Sigmoid colon (tissue), 7 donors: Measurements from ENCODE around the gene CPNE9. TPM values are rescaled to one million over a fixed set of nuclear protein-coding genes. Genes with fewer than 3 reads are reported as not detected.
"Not testable (repeated sequence)": the region's sequence is repeated elsewhere in the genome, so short reads cannot be mapped to it uniquely, and the experiment has no call there.

ENCODE experiments used
- DNase-seq: peaks from one replicate; pipeline ENCODE4 v3.0.0-alpha.2; 2019
- H3K27ac ChIP-seq, 4 donors: fragments of 200-600 bp; sonication (generic); one replicate each; pipeline ENCODE4 v1.5.1; 2016 to 2019; ENCODE audit warnings: mild to moderate bottlenecking in 1 of 4
- H3K27me3 ChIP-seq, 3 donors: fragments of 200-600 bp; sonication (generic); one replicate each; pipeline ENCODE4 v1.5.1; 2019; ENCODE audit warnings: mild to moderate bottlenecking in 1 of 3
- H3K36me3 ChIP-seq, 4 donors: fragments of 200-600 bp; sonication (generic); one replicate each; pipeline ENCODE4 v1.5.1; 2016 to 2019
- H3K4me1 ChIP-seq, 4 donors: fragments of 200-600 bp; sonication (generic); one replicate each; pipeline ENCODE4 v1.5.1; 2017 to 2019
- H3K4me3 ChIP-seq, 4 donors: fragments of 200-600 bp; sonication (generic); one replicate each; pipeline ENCODE4 v1.5.1; 2017 to 2019; ENCODE audit warnings: mild to moderate bottlenecking in 2 of 4, moderate library complexity in 1 of 4
- H3K9me3 ChIP-seq, 4 donors: fragments of 200-600 bp in 3 of 4; sonication (generic) in 3 of 4; one replicate each; pipeline versions ENCODE4 v1.5.1 to v1.6.1; 2013 to 2019
- EP300 ChIP-seq, 4 donors: sonication (generic); formaldehyde crosslinking; IDR thresholded peaks; one replicate each; pipeline ENCODE4 v1.6.1; 2017; ENCODE audit warnings: antibody characterized with exemption in 4 of 4
- POLR2A ChIP-seq, 2 donors: fragments of 450-650 bp; IDR thresholded peaks; one replicate each; pipeline ENCODE4 v1.6.1; 2016; ENCODE audit warnings: antibody characterized with exemption in 2 of 2, mild to moderate bottlenecking in 2 of 2, moderate library complexity in 2 of 2
- POLR2AphosphoS5 ChIP-seq, 4 donors: sonication (generic); formaldehyde crosslinking; IDR thresholded peaks; one replicate each; pipeline ENCODE4 v1.6.1; 2017; ENCODE audit warnings: antibody characterized with exemption in 4 of 4
- WGBS, 2 donors: extraction: QIAGEN DNeasy Blood & Tissue Kit; methylation state at CpG; one replicate each; pipeline ENCODE4 v1.1.7; 2013; 5-methylcytosine and 5-hydroxymethylcytosine counted together
- intact Hi-C: fragments of 100-400 bp; cut with DNase I; formaldehyde crosslinking; loops from one replicate; pipeline ENCODE4 v1.15.1; 2023
- polyA plus RNA-seq, 3 donors: library from polyadenylated mRNA; stranded (reverse); fragments of 200-250 nt; gene quantifications; one replicate each; pipeline ENCODE4 v1.2.3, GENCODE V29; 2013
- total RNA-seq, 4 donors: library from RNA; depleted of rRNA; stranded (reverse); fragments of >200 nt; gene quantifications; one replicate each; pipeline ENCODE4 v1.1.0, GENCODE V29; 2016
- TF ChIP-seq, protein P1 (sequence below), 4 experiments: fragments of 450-650 bp in 3 of 4; fragments of 200-600 bp in 1 of 4; IDR thresholded peaks; one replicate each; pipeline ENCODE4 v1.5.1; 2016 to 2019; ENCODE audit warnings: antibody characterized with exemption in 4 of 4, mild to moderate bottlenecking in 3 of 4, moderate library complexity in 2 of 4
- donor health status: healthy with polysubstance abuse.
- donor health status: Bipolar disorder and iron deficiency.
- donor health status: healthy.

The CPNE9 gene
- total and polyA plus RNA-seq, 7 donors = 0.14 to 0.22 TPM; not detected in 5

DNA sequence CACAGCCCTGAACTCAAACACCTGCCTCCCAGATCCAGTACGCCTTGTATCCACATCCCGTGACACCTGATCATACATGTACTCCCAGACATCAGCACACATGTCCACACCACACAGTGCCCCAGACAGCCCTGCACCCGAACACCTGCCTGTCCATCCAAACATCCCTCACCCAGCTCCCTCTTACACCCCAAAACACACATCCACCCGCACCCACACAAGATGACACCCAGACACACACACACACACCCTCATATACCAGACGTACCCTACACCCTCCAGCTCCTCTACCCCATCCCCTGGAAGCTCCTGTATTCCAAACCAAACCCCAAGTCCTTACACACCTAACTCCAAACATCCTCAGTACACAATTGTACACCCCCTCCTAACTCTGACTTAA lies 65.4 kb downstream of the CPNE9 start:
- Histone ChIP-seq H3K27ac (peak overlapping the region; percentile 85 to 89 (median 87)), H3K4me1 (peaks cover 0 to 40% (median 32%) of the 10 kb centered on the region in 4 donors), H3K9me3 (no peaks in the 10 kb centered on the region), H3K27me3 (no peaks in the 10 kb centered on the region), H3K36me3 (peaks cover 0 to 15% (median 0%) of the 10 kb centered on the region in 4 donors), H3K4me3 (peak overlapping the region; percentile 60 to 83 (median 74))
- intact Hi-C loops = loop anchor here (2.0 kb wide), 1 partner anchor 18 kb away; no protein-coding TSS in a partner anchor
- DNase-seq = no peak
- WGBS, 2 donors = 58 to 80% methylated on average over 5 of the region's 5 CpGs
- TF ChIP-seq POLR2A (IDR thresholded peaks at IDR 0.05) (no peak), POLR2AphosphoS5 (IDR thresholded peaks at IDR 0.05) (no peak), EP300 (IDR thresholded peaks at IDR 0.05) (no peak)
- TF ChIP-seq, protein P1, sequence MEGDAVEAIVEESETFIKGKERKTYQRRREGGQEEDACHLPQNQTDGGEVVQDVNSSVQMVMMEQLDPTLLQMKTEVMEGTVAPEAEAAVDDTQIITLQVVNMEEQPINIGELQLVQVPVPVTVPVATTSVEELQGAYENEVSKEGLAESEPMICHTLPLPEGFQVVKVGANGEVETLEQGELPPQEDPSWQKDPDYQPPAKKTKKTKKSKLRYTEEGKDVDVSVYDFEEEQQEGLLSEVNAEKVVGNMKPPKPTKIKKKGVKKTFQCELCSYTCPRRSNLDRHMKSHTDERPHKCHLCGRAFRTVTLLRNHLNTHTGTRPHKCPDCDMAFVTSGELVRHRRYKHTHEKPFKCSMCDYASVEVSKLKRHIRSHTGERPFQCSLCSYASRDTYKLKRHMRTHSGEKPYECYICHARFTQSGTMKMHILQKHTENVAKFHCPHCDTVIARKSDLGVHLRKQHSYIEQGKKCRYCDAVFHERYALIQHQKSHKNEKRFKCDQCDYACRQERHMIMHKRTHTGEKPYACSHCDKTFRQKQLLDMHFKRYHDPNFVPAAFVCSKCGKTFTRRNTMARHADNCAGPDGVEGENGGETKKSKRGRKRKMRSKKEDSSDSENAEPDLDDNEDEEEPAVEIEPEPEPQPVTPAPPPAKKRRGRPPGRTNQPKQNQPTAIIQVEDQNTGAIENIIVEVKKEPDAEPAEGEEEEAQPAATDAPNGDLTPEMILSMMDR (IDR thresholded peaks at IDR 0.05) = no peak

DNA sequence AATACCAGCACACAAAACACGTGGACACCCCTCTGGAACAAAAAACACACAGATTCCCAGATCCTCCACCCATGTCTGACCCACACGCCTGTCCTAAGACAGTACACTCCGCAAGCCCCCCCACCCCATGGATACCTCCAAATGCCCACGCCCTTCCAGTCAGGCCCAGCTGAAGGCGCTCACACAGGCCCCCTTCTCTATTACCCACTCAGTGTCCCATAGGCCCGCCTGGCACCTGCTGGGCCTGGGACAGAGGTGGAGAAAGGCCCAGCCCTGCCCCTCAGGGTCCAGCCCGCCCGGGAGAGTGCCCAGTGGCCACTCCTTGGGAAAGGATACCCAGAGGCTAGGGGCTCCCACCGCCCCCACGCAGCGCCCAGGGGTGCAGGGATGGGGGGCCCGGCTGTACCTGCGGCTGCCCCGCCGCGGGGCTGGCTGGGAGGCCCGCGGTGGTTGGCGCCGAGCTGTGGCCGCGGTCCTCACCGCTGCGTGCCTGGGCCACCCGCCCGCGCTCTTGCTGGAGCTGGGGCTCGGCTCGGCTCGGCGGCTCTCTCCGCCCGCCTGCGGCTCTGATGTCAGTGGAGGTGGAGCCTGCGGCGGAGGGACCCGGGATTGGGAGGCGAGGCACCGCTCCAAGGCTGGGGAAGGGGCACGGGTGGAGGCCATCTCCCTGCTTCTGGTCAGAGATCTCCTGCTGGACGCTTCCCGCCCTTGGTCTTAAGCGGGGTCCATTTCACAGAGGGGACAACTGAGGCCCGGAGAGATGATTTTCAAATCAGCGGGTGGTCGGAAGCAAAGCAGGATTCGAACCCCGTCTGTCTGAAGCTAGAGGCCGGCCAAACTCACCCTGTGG lies 66.0 kb downstream of the CPNE9 start, which contains the start of gene CAMK1:
Gene CAMK1 (minus strand): TSS at position 522 of the 850 bp plus-strand sequence. CDS start 2,198 bp downstream, outside the sequence.
- Histone ChIP-seq H3K9me3 (no peaks in the 10 kb centered on the region), H3K36me3 (peaks cover 0 to 14% (median 0%) of the 10 kb centered on the region in 4 donors), H3K27me3 (no peaks in the 10 kb centered on the region), H3K4me3 (peak within 1 kb of the TSS; percentile 60 to 83 (median 74)), H3K4me1 (peaks cover 0 to 40% (median 32%) of the 10 kb centered on the region in 4 donors), H3K27ac (peak within 1 kb of the TSS; percentile 85 to 89 (median 87))
- WGBS, 2 donors = 2 to 9% methylated on average over 49 of the region's 49 CpGs
- peak; percentile 94 for DNase-seq
- TF ChIP-seq POLR2AphosphoS5 (IDR thresholded peaks at IDR 0.05) = peak; percentile 56 to 83 (median 78)
- TF ChIP-seq POLR2A (IDR thresholded peaks at IDR 0.05) = no peak
- no peak for TF ChIP-seq EP300 (IDR thresholded peaks at IDR 0.05)
- TF ChIP-seq, protein P1 (IDR thresholded peaks at IDR 0.05) = no peak
- intact Hi-C loops = loop anchor here (2.0 to 5.0 kb wide), 2 partner anchors 19 to 243 kb away; no protein-coding TSS in a partner anchor

DNA sequence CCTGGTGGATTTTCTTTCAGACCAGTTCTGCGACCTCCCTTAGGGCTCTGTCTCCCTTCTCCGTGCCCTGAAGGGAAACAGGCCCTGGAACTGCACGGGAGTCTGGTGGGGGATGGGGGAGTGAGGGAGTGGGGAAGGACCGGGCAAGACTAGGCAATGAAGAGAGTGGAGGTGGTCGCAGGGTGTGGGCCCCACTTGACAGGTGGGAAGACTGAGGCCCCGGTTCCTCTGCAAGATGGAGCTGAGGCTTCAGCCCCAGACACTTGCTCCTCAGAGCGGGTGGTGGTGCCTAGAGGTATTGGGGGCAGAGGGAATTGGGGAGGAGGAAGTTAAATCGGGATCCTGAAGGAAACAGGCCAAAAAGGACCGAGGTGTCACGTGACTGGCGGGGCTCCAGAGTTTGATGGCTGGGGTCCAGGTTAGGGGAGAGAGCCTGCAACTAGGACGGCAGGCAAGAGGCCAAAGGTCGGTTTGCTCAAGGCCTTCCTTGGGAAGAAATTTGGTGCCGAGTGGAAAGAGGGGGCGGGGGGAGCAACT lies 66.7 kb downstream of the CPNE9 start:
- Histone ChIP-seq H3K27me3 (no peaks in the 10 kb centered on the region), H3K27ac (peak overlapping the region; percentile 85 to 89 (median 87)), H3K4me1 (peaks cover 0 to 40% (median 32%) of the 10 kb centered on the region in 4 donors), H3K9me3 (no peaks in the 10 kb centered on the region), H3K36me3 (peaks cover 0 to 9% (median 0%) of the 10 kb centered on the region in 4 donors), H3K4me3 (peak overlapping the region; percentile 60 to 83 (median 74))
- 7 to 24% methylated on average over 15 of the region's 15 CpGs for WGBS, 2 donors
- DNase-seq = peak; percentile 97
- TF ChIP-seq POLR2A (IDR thresholded peaks at IDR 0.05) (no peak), EP300 (IDR thresholded peaks at IDR 0.05) (no peak), POLR2AphosphoS5 (IDR thresholded peaks at IDR 0.05) (peak in 3 of 4 donors; percentile 19 to 36 (median 26))
- TF ChIP-seq, protein P1 (IDR thresholded peaks at IDR 0.05) = no peak
- intact Hi-C loops = loop anchor here (5.0 kb wide), 1 partner anchor 242 kb away; no protein-coding TSS in a partner anchor

DNA sequence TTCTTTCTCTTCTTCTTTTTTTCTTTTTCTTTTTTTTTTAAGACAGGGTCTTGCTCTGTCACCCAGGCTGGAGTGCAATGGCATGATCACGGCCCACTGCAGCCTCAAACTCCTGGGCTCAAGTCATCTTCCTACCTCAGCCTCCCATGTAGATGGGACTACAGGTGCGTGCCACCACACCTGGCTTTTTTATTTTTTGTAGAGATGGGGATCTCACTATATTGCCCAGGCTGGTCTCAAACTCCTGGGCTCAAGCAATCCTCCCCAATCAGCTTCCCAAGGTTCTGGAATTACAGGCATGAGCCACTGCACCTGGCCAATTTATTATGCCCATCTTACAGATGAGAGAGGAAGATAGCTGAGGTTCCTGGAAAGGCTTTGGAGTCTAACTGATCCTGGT lies 67.4 kb downstream of the CPNE9 start:
- intact Hi-C loops = loop anchor here (5.0 kb wide), 1 partner anchor 241 kb away; no protein-coding TSS in a partner anchor
- 84 to 94% methylated on average over 2 of the region's 2 CpGs for WGBS, 2 donors
- peaks cover 0 to 40% (median 32%) of the 10 kb centered on the region in 4 donors for H3K4me1 ChIP-seq
- not testable (repeated sequence) for H3K4me3 ChIP-seq, H3K36me3 ChIP-seq, DNase-seq, H3K27me3 ChIP-seq, H3K9me3 ChIP-seq
- H3K27ac ChIP-seq = peak overlapping the region; percentile 85 to 89 (median 87)
